GM19328 (cell line): ENCODE results near the gene HAUS8.
"Not testable (repeated sequence)": the region's sequence is repeated elsewhere in the genome, so short reads cannot be mapped to it uniquely, and the experiment has no call there.

Source experiments
- ATAC-seq: cut with Tn5 transposase; IDR thresholded peaks from one replicate; pipeline ENCODE4 v1.9.1; 2021; ENCODE audit warnings: mild to moderate bottlenecking, moderate library complexity; ENCODE audit not compliant: unreplicated experiment

The HAUS8 gene

GRCh38 chr19:17103177-17103576, 27.9 kb upstream of the HAUS8 start:
- no peak for ATAC-seq

- no peak for ATAC-seq
Observed at GRCh38 chr19:17101686-17102628, 26.7 kb upstream of the HAUS8 start.

GRCh38 chr19:17098326-17098725, 23.1 kb upstream of the HAUS8 start:
- no peak for ATAC-seq

DNA sequence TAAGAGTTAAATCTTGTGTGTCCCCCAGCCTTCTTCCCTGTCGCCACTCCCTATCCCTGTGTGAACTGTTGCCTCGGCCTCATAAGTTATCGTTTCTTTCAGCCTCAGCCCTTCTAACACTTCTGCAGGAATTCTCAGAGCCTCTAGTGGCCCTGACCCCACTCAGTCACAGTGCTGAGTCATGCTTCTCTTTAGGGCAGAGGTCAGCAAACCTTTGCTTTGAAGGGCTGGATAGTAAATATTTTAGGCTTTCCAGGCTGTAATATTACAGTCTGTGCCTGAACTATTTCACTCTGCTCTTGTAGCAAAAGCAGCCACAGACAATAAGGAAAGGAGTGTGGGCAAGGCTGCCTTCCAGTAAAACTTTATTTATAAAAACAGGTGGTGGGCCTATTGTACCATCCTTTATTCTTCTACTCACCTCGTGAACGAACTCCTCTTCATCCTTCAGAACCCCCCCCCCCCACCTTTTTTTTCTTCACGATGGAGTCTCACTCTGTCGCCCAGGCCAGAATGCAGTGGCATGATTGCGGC, 22.4 kb upstream of the HAUS8 start:
- ATAC-seq, result no peak

- no peak for ATAC-seq
Observed at GRCh38 chr19:17095141-17095919, 20.1 kb upstream of the HAUS8 start.

DNA sequence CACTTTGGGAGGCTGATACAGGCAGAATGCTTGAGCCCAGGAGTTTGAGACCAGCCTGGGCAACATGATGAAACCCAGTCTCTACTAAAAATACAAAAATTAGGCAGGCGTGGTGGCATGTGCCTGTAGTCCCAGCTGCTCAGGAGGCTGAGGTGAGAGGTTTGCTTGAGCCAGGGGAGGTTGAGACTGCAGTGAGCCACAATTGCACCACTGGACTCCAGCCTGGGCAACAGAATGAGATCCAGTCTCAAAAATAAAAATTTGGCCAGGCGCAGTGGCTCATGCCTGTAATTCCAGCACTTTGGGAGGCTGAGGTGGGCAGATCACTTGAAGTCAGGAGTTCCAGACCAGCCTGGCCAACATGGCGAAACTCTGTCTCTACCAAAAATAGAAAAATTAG, 19.4 kb upstream of the HAUS8 start:
- ATAC-seq, result not testable (repeated sequence)

DNA sequence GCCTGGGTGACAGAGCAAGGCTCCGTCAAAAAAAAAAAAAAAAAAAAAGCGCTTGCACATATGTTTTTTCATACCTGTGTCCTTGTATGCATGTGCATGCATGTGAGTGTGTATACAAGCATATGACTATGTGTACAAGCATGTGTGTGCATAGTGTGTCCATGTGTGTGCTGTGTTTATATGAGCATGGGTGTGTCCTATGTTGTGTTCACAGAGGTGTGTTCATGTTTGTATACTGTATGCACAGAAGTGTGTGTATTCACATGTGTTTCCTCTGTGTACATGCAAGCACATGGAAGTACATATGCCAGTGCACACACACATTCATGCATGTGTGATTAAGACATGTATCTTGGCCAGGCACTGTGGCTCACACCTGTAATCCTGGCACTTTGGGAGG, 17.4 kb upstream of the HAUS8 start:
- ATAC-seq, result no peak

GRCh38 chr19:17091758-17092333, 16.6 kb upstream of the HAUS8 start:
- ATAC-seq, result no peak

- no peak for ATAC-seq
Observed at GRCh38 chr19:17090583-17090982, 15.3 kb upstream of the HAUS8 start.

- no peak for ATAC-seq
Observed at GRCh38 chr19:17088552-17088951, 13.3 kb upstream of the HAUS8 start.

- ATAC-seq, result no peak
Observed at GRCh38 chr19:17086834-17087233, 11.6 kb upstream of the HAUS8 start.

GRCh38 chr19:17086120-17086519, 10.9 kb upstream of the HAUS8 start:
- ATAC-seq, result no peak

DNA sequence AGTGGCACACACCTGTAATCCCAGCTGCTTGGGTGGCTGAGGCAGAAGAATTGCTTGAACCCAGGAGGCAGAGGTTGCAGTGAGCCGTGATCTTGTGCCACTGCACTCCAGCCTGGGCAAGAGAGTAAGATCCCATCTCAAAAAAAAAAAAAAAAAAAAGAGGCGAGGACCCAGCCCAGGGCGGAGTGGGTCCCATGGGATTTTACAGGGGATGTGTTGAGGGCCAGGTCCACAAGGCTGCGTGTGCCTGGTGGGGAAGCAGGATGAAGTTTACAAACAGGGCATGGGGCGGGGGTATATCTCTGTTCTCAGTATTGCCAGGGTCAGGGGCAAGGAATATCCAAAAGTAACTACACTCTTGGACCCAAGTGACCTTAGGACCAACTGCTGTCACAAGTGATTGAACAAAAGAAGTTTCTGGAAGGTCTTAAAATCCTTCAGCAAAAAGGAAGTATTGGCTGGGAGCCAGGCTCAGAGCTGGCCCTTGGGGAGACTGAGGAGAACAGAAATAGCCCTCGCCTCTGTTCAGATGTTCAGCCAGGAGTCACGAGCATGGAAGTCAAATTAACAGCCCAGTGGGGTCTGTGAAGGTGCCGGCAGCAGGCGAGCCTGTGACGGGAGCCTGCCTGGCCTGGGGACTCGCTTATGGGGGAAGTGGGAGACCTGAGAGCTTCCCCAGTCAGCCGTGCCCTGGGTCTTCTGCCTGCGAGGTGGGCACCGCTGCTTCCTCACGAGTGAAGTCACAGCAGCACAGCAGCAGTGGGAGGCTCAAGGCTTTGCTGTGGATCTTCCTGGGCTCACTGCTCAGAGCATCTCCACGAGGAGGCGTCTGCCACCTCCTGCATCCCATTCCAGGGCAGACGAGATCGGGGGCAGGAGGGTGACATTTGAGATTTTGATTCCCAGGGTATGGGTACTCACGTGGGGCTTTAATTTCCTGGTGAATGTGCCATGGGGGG, 6.7 kb upstream of the HAUS8 start:
- ATAC-seq, result no peak

- no peak for ATAC-seq
Observed at GRCh38 chr19:17080440-17080801, 5.2 kb upstream of the HAUS8 start.

DNA sequence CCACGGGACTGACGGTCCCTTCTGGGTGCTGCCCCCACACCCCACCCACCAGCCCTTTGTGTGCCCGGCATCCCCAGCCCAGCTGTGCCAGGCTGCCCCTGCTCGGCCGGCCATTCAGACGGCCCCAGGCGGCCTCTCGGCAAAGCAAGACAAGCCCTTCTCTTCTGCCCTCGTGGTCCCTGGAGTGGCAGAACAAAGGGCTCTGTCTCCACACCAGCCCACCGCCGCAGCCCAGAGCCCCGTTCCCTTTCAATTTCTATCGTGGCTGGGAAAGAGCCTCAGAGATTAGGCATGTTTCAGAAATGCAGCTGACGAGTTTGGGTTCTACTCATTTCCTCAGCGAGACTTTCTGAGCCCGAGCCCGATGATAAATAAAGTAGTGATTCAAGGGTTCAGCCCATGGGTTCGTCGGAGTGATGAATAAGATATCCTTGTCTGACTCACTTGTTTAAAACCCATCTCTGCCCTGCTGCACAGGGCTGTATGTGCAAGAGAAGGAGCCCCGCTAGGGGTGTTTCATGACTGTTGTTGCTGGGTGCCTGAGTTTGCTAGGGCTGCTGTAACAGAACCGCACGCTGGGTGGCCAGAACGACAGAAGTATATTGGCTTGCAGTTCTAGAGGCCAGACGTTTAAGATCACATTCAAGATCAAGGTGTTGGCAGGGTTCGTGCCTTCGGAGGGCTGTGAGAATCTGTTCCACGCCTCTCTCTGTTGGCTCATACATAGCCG, 4.6 kb upstream of the HAUS8 start:
- ATAC-seq, result no peak

DNA sequence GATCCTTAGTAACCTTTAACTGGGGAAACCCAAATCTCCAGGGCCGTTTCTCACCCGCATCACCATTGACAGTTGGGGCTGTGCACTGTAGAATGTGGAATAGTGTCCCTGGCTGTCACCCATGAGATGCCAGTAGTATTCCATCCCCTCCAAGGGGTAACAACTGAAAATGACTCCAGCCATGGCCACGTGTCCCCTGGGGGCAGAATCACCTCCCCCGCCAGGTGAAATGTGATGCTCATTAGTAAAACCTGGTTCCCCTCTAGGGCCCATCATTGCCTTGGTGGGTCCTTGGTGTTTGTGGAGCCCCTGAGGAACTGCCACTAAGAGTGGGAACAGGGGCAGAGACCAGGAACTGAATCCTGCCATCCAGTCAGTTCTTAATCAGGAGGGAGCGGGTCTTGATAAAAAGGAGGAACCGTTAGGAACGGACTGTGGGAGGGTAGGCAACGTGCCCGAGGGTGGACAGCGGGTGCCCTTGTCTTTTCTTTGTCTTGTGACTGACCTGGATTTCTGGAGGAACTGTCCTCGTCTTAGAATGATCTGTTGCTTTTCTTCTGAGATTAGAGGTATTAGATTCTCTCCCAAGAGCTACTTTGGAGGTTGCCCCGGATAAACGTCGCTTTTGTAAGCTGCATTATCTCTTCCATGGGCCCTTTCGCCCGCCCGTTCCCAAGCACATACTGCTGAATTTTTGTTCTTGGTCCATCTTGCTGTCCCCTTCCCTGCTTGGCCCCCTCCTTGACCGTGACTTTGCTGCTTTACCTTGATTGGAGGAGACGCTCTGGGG, 3.9 kb upstream of the HAUS8 start:
- no peak for ATAC-seq

DNA sequence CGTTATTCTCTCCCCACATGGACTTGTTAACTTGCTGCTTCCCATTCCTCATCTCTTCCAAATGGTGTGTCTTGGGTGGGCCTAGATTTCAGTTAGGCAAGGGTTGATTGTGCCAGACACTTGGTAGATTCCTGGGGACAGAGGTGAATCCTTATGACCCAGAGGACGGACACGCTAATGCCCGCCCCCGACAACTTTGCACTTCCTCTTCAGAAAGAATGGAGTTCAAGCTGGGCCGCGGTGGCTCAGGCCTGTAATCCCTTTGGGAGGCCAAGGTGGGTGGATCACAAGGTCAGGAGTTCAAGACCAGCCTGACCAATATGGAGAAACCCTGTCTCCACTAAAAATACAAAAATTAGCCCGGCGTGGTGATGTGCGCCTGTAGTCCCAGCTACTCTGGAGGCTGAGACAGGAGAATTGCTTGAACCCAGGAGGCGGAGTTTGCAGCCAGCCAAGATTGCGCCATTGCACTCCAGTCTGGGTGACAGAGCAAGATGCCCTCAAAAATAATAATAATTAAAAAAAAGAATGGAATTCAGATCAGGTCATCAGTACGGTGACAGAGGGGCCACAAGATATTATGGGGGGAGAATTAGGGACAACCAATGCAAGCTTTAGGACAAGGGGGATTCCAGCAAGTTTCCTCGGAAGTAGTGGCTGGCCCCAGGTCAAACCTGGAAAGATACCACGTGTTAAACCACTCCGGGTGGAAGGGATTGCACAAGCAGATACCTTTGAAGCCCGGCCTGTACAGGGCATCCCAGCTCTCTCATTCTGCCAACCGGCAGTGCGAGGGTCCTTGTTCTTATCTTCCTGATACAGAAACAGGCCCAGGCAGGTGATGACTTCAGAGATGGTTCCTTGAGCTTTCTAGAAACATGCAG, 3.0 kb upstream of the HAUS8 start:
- no peak for ATAC-seq
